SK-N-SH treated with all-trans-retinoic acid at 6 μM for 48 hours (cell line): ENCODE results near the gene MBD5.

ENCODE experiments used
- ATAC-seq: fragments of 200-7000 bp; cut with Tn5 transposase; 3 replicates; pipeline ENCODE4 v1.9.1; 2020; ENCODE audit warnings: mild to moderate bottlenecking, moderate library complexity
- ARNTL ChIP-seq: fragments of 450-650 bp; formaldehyde crosslinking; IDR thresholded peaks from 2 replicates; pipeline ENCODE4 v1.5.0; 2020; ENCODE audit warnings: low read depth, mild to moderate bottlenecking, moderate library complexity, borderline replicate concordance
- BACH2 ChIP-seq: fragments of 250-450 bp; sonication (Bioruptor Pico); IDR thresholded peaks from 2 replicates; pipeline ENCODE4 v1.9.0; 2021; ENCODE audit warnings: mild to moderate bottlenecking, borderline replicate concordance
- CSDC2 ChIP-seq: fragments of 250-450 bp; sonication (Bioruptor Pico); IDR thresholded peaks from 2 replicates; pipeline ENCODE4 v1.5.0; 2020; ENCODE audit warnings: mild to moderate bottlenecking, moderate library complexity
- ESRRG ChIP-seq: fragments of 250-450 bp; sonication (Bioruptor Pico); IDR thresholded peaks from 2 replicates; pipeline ENCODE4 v1.6.1; 2021; ENCODE audit warnings: mild to moderate bottlenecking
- GLIS3 ChIP-seq: fragments of 250-450 bp; sonication (Bioruptor Pico); IDR thresholded peaks from 2 replicates; pipeline ENCODE4 v1.5.0; 2020; ENCODE audit warnings: mild to moderate bottlenecking, moderate library complexity
- ISL1 ChIP-seq: fragments of 250-450 bp; sonication (Bioruptor Pico); IDR thresholded peaks from 2 replicates; pipeline ENCODE4 v2.1.2; 2022; ENCODE audit warnings: mild to moderate bottlenecking, moderate library complexity
- PPARA ChIP-seq: fragments of 250-450 bp; sonication (Bioruptor Pico); IDR thresholded peaks from 2 replicates; pipeline ENCODE4 v1.5.0; 2020; ENCODE audit warnings: mild to moderate bottlenecking, borderline replicate concordance
- RARB ChIP-seq: fragments of 250-450 bp; sonication (Bioruptor Pico); IDR thresholded peaks from 2 replicates; pipeline ENCODE4 v1.8.0; 2021; ENCODE audit warnings: mild to moderate bottlenecking, moderate library complexity
- SNAI2 ChIP-seq: fragments of 250-450 bp; sonication (Bioruptor Pico); IDR thresholded peaks from 2 replicates; pipeline ENCODE4 v1.5.0; 2020; ENCODE audit warnings: mild to moderate bottlenecking, moderate library complexity
- TCF4 ChIP-seq: fragments of 250-450 bp; sonication (Bioruptor Pico); IDR thresholded peaks from 2 replicates; pipeline ENCODE4 v1.8.0; 2021; ENCODE audit warnings: mild to moderate bottlenecking, moderate library complexity, borderline replicate concordance
- TOX ChIP-seq: fragments of 250-450 bp; sonication (Bioruptor Pico); IDR thresholded peaks from 2 replicates; pipeline ENCODE4 v1.8.0; 2021; ENCODE audit warnings: mild to moderate bottlenecking, moderate library complexity, borderline replicate concordance
- ZC3H10 ChIP-seq: fragments of 250-450 bp; sonication (Bioruptor Pico); IDR thresholded peaks from 2 replicates; pipeline ENCODE4 v1.5.1; 2021; ENCODE audit warnings: mild to moderate bottlenecking, moderate library complexity
- ZFP3 ChIP-seq: fragments of 250-450 bp; sonication (Bioruptor Pico); IDR thresholded peaks from 2 replicates; pipeline ENCODE4 v1.5.0; 2020; ENCODE audit warnings: mild to moderate bottlenecking, moderate library complexity
- ZFP30 ChIP-seq: fragments of 450-650 bp; formaldehyde crosslinking; IDR thresholded peaks from 2 replicates; pipeline ENCODE4 v1.5.0; 2022; ENCODE audit warnings: mild to moderate bottlenecking, moderate library complexity
- ZNF565 ChIP-seq: fragments of 450-650 bp; formaldehyde crosslinking; conservative IDR thresholded peaks from 2 replicates; pipeline ENCODE4 v1.5.0; 2020; ENCODE audit warnings: low read depth, mild to moderate bottlenecking, moderate library complexity
- ZNF70 ChIP-seq: fragments of 450-650 bp; formaldehyde crosslinking; IDR thresholded peaks from 2 replicates; pipeline ENCODE4 v1.5.0; 2020; ENCODE audit warnings: mild to moderate bottlenecking, moderate library complexity
- ZNF8 ChIP-seq: fragments of 450-650 bp; formaldehyde crosslinking; IDR thresholded peaks from 2 replicates; pipeline ENCODE4 v1.5.0; 2020; ENCODE audit warnings: mild to moderate bottlenecking, moderate library complexity
- TF ChIP-seq, protein P1 (sequence below): fragments of 250-450 bp; sonication (Bioruptor Pico); IDR thresholded peaks from 2 replicates; pipeline ENCODE4 v1.5.1; 2020; ENCODE audit warnings: low read depth, mild to moderate bottlenecking, moderate library complexity
- TF ChIP-seq, protein P2 (sequence below): fragments of 250-450 bp; sonication (Bioruptor Pico); IDR thresholded peaks from 2 replicates; pipeline ENCODE4 v1.8.0; 2020; ENCODE audit warnings: mild to moderate bottlenecking, moderate library complexity, borderline replicate concordance
- TF ChIP-seq, protein P3 (sequence below): fragments of 250-450 bp; sonication (Bioruptor Pico); IDR thresholded peaks from 2 replicates; pipeline ENCODE4 v1.5.1; 2021; ENCODE audit warnings: mild to moderate bottlenecking, moderate library complexity
- TF ChIP-seq, protein P4 (sequence below): fragments of 250-450 bp; sonication (Bioruptor Pico); IDR thresholded peaks from 2 replicates; pipeline ENCODE4 v1.8.0; 2021; ENCODE audit warnings: low read depth, mild to moderate bottlenecking, moderate library complexity, borderline replicate concordance

The MBD5 gene

DNA sequence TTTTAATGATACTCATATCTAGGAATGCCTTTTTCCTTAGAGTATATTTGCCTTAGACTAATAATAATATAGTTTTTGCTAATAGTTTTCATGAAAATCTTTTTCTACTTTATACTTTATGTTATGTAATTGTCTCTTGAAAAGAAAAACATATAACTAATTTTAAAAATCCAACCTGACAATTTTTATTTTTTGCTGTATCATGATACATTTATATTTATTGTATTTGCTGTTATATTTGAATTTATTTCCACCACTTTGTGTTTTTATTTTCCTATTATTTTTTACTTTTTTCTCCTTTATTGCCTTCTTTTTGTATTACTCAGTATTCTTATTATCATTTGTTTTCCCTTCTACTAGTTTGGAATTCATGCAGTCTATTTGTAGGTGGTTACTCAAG lies 85.4 kb downstream of the MBD5 start:
- no peak for TF ChIP-seq ISL1 (CRISPR knock-in tag)
- no peak for TF ChIP-seq ZFP3 (CRISPR knock-in tag)
- TF ChIP-seq ZFP30 (CRISPR knock-in tag) = no peak
- TF ChIP-seq, protein P1, sequence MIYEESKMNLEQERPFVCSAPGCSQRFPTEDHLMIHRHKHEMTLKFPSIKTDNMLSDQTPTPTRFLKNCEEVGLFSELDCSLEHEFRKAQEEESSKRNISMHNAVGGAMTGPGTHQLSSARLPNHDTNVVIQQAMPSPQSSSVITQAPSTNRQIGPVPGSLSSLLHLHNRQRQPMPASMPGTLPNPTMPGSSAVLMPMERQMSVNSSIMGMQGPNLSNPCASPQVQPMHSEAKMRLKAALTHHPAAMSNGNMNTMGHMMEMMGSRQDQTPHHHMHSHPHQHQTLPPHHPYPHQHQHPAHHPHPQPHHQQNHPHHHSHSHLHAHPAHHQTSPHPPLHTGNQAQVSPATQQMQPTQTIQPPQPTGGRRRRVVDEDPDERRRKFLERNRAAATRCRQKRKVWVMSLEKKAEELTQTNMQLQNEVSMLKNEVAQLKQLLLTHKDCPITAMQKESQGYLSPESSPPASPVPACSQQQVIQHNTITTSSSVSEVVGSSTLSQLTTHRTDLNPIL (CRISPR knock-in tag) = no peak
- TF ChIP-seq TCF4 (CRISPR knock-in tag) = no peak
- TF ChIP-seq, all 23 proteins: peak for 0
- no peak for ATAC-seq

DNA sequence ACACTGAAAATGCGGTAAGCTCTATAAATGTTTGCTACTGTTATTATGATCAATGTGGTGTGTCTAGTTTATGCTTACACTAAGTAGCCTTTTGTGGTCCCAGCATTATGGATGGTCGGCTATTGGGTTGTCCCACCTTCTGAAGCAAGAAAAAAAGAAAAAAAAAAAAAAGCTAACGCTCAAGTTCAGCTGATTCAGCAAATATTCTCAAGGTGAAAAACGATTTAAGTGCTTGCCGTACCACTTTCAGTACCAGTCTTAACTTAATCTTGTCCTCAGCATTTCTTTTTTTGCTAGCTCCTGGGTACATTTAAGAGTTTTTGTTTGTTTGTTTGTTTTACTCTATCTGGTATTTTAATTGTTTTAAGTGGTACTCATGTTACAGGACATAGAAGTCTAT lies 87.5 kb downstream of the MBD5 start:
- TF ChIP-seq BACH2 (CRISPR knock-in tag) = no peak
- no peak for TF ChIP-seq ZNF70 (CRISPR knock-in tag)
- TF ChIP-seq, protein P1 (CRISPR knock-in tag) = no peak
- no peak for TF ChIP-seq ZNF565
- TF ChIP-seq ARNTL = no peak
- ATAC-seq = no peak

DNA sequence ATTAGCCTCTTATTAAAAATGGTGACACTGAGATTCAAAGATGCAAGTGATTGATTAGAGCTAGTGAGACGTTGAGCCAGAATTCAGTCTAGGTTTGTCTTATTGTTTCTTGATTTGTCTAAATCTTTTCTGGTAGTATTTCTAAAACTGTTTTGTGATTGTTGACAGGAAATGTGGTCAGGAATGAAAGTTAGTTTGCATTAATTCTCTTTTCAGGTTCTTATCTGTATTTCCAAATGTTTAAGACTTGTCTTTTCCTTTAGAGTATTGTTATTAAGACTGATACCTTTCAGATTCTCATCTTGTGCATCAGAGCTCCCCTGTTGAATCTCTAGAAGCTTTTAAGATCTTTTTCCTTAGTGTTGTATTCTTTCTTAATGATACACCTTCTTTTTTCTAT lies 89.3 kb downstream of the MBD5 start:
- ATAC-seq = no peak
- TF ChIP-seq ARNTL = no peak
- no peak for TF ChIP-seq BACH2 (CRISPR knock-in tag)
- TF ChIP-seq ZNF565 = no peak
- TF ChIP-seq RARB (CRISPR knock-in tag) = no peak
- no peak for TF ChIP-seq ZNF8
- TF ChIP-seq, protein P2, sequence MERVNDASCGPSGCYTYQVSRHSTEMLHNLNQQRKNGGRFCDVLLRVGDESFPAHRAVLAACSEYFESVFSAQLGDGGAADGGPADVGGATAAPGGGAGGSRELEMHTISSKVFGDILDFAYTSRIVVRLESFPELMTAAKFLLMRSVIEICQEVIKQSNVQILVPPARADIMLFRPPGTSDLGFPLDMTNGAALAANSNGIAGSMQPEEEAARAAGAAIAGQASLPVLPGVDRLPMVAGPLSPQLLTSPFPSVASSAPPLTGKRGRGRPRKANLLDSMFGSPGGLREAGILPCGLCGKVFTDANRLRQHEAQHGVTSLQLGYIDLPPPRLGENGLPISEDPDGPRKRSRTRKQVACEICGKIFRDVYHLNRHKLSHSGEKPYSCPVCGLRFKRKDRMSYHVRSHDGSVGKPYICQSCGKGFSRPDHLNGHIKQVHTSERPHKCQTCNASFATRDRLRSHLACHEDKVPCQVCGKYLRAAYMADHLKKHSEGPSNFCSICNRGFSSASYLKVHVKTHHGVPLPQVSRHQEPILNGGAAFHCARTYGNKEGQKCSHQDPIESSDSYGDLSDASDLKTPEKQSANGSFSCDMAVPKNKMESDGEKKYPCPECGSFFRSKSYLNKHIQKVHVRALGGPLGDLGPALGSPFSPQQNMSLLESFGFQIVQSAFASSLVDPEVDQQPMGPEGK (CRISPR knock-in tag) = no peak
- no peak for TF ChIP-seq SNAI2 (CRISPR knock-in tag)
- no peak for TF ChIP-seq PPARA (CRISPR knock-in tag)
- no peak for TF ChIP-seq ZFP30 (CRISPR knock-in tag)
- TF ChIP-seq, protein P3, sequence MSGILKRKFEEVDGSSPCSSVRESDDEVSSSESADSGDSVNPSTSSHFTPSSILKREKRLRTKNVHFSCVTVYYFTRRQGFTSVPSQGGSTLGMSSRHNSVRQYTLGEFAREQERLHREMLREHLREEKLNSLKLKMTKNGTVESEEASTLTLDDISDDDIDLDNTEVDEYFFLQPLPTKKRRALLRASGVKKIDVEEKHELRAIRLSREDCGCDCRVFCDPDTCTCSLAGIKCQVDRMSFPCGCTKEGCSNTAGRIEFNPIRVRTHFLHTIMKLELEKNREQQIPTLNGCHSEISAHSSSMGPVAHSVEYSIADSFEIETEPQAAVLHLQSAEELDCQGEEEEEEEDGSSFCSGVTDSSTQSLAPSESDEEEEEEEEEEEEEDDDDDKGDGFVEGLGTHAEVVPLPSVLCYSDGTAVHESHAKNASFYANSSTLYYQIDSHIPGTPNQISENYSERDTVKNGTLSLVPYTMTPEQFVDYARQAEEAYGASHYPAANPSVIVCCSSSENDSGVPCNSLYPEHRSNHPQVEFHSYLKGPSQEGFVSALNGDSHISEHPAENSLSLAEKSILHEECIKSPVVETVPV (CRISPR knock-in tag) = no peak
- no peak for TF ChIP-seq TOX (CRISPR knock-in tag)
- TF ChIP-seq ZC3H10 = no peak
- no peak for TF ChIP-seq CSDC2 (CRISPR knock-in tag)
- no peak for TF ChIP-seq GLIS3 (CRISPR knock-in tag)
- no peak for TF ChIP-seq ZNF70 (CRISPR knock-in tag)
- no peak for TF ChIP-seq ESRRG

DNA sequence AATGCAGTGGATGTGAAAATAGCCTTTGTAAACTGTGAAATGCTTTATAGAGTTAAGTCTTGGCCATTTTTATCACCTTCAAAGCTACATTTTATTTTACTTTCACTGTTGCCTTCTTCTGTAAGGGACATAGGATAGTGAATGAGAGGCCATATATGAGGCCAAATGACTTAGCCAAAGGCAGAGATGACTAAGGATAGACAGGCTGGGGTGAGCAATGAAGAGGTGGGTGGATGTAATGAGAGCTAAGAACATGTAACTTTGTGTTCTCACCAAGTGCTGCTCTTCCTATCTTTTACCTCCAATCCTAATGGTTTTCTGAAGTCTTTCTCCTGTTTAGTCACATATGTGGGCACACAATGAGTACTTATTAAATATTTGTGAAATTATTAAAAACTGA lies 101.9 kb downstream of the MBD5 start:
- ATAC-seq = no peak
- TF ChIP-seq GLIS3 (CRISPR knock-in tag) = no peak
- TF ChIP-seq PPARA (CRISPR knock-in tag) = no peak
- TF ChIP-seq ESRRG = no peak
- TF ChIP-seq TCF4 (CRISPR knock-in tag) = no peak
- no peak for TF ChIP-seq ISL1 (CRISPR knock-in tag)
- TF ChIP-seq, protein P1 (CRISPR knock-in tag) = no peak
- TF ChIP-seq CSDC2 (CRISPR knock-in tag) = no peak
- TF ChIP-seq ZNF565 = no peak
- TF ChIP-seq, protein P4, sequence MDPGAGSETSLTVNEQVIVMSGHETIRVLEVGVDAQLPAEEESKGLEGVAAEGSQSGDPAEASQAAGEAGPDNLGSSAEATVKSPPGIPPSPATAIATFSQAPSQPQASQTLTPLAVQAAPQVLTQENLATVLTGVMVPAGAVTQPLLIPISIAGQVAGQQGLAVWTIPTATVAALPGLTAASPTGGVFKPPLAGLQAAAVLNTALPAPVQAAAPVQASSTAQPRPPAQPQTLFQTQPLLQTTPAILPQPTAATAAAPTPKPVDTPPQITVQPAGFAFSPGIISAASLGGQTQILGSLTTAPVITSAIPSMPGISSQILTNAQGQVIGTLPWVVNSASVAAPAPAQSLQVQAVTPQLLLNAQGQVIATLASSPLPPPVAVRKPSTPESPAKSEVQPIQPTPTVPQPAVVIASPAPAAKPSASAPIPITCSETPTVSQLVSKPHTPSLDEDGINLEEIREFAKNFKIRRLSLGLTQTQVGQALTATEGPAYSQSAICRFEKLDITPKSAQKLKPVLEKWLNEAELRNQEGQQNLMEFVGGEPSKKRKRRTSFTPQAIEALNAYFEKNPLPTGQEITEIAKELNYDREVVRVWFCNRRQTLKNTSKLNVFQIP (CRISPR knock-in tag) = no peak
- TF ChIP-seq ZFP30 (CRISPR knock-in tag) = no peak
